ENCODE data around the gene ZBTB7C.

The ZBTB7C gene

GRCh38 chr18:48151421-48152065 lies 257.6 kb downstream of the ZBTB7C start:
- no peak for TF ChIP-seq CTCF (IDR thresholded peaks at IDR 0.05; ENCODE audit: borderline replicate concordance, control extremely low read depth, extremely low read depth, insufficient read depth, missing control alignments)
- in situ Hi-C loops (cut with MboI; ENCODE audit: low sequenced_read_pairs, unreplicated experiment), result no loop called here
- DNase-seq (ENCODE audit: low spot score), result no peak

GRCh38 chr18:48149020-48149685 lies 260.0 kb downstream of the ZBTB7C start:
- no peak for DNase-seq (ENCODE audit: low spot score)
- no peak for TF ChIP-seq CTCF (IDR thresholded peaks at IDR 0.05; ENCODE audit: borderline replicate concordance, control extremely low read depth, extremely low read depth, insufficient read depth, missing control alignments)
- in situ Hi-C loops (cut with MboI; ENCODE audit: low sequenced_read_pairs, unreplicated experiment), result no loop called here

GRCh38 chr18:48142994-48143393 lies 266.2 kb downstream of the ZBTB7C start:
- in situ Hi-C loops (cut with MboI; ENCODE audit: low sequenced_read_pairs, unreplicated experiment), result no loop called here
- no peak for TF ChIP-seq CTCF (IDR thresholded peaks at IDR 0.05; ENCODE audit: borderline replicate concordance, control extremely low read depth, extremely low read depth, insufficient read depth, missing control alignments)
- DNase-seq (ENCODE audit: low spot score), result no peak

- no peak for DNase-seq (ENCODE audit: low spot score)
- TF ChIP-seq CTCF (IDR thresholded peaks at IDR 0.05; ENCODE audit: borderline replicate concordance, control extremely low read depth, extremely low read depth, insufficient read depth, missing control alignments), result no peak
- in situ Hi-C loops (cut with MboI; ENCODE audit: low sequenced_read_pairs, unreplicated experiment), result no loop called here
These were observed 266.8 kb downstream of the ZBTB7C start for GRCh38 chr18:48142353-48142752.

- in situ Hi-C loops (cut with MboI; ENCODE audit: low sequenced_read_pairs, unreplicated experiment), result no loop called here
- no peak for DNase-seq (ENCODE audit: low spot score)
- no peak for TF ChIP-seq CTCF (IDR thresholded peaks at IDR 0.05; ENCODE audit: borderline replicate concordance, control extremely low read depth, extremely low read depth, insufficient read depth, missing control alignments)
These were observed 268.5 kb downstream of the ZBTB7C start for GRCh38 chr18:48140731-48141130.

- in situ Hi-C loops (cut with MboI; ENCODE audit: low sequenced_read_pairs, unreplicated experiment), result no loop called here
- no peak for DNase-seq (ENCODE audit: low spot score)
- TF ChIP-seq CTCF (IDR thresholded peaks at IDR 0.05; ENCODE audit: borderline replicate concordance, control extremely low read depth, extremely low read depth, insufficient read depth, missing control alignments), result no peak
These were observed 269.5 kb downstream of the ZBTB7C start for GRCh38 chr18:48139431-48140347.
